AG10803 (cell line): ENCODE data around the gene DNAJC8.

Source experiments
- DNase-seq: peaks from one replicate; pipeline ENCODE4 v3.0.0; 2010; ENCODE audit warnings: low read depth
- H3K4me3 ChIP-seq: 2 replicates; pipeline ENCODE4 v1.5.1; 2011; ENCODE audit warnings: mild to moderate bottlenecking, low read length, control low read depth
- CTCF ChIP-seq: conservative IDR thresholded peaks from 2 replicates; pipeline ENCODE4 v1.5.1; 2011; ENCODE audit warnings: mild to moderate bottlenecking, low read length, control low read depth, inconsistent platforms

DNAJC8 gene

GRCh38 chr1:28200234-28200873, 32.5 kb downstream of the DNAJC8 start:
- no peak for DNase-seq
- no peak for TF ChIP-seq CTCF
- H3K4me3 ChIP-seq: no peak overlapping the region

- no peak for DNase-seq
- H3K4me3 ChIP-seq: no peak overlapping the region
- TF ChIP-seq CTCF: no peak
These were observed 33.2 kb downstream of the DNAJC8 start for GRCh38 chr1:28199328-28200233.

DNA sequence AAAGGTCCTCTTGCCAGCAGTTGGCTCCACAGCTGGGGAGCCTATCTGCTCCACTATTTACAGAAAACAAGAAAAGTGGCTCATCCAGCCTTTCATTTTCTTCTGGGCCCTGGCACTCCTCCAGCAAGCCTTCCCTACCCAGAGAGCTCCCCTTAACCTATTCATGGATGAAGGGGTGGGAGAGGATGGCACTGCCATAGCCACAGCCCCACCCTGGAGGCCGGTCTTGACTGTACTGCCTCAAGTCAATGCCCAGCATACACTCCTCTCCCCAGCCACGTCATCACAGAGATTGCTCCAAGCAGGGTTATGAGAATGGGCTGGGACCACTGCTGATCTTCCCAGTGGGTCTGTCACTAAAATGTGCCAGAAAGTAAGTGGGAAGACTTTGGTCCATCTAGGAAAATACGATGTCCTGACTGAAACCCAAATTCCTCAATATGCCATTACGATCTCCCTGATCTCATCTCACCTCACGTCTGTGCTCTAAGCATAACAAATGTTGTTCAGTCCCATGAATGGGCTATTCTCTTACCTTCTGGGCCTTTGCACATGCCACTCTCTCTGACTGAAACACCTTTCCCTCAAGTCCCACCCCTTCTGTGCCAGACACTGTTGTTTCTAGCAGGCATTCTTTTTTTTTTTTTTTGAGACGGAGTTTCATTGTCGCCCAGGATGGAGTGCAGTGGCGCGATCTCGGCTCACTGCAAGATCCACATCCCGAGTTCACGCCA, 35.0 kb downstream of the DNAJC8 start:
- H3K4me3 ChIP-seq: no peak overlapping the region
- no peak for DNase-seq
- TF ChIP-seq CTCF: no peak

DNA sequence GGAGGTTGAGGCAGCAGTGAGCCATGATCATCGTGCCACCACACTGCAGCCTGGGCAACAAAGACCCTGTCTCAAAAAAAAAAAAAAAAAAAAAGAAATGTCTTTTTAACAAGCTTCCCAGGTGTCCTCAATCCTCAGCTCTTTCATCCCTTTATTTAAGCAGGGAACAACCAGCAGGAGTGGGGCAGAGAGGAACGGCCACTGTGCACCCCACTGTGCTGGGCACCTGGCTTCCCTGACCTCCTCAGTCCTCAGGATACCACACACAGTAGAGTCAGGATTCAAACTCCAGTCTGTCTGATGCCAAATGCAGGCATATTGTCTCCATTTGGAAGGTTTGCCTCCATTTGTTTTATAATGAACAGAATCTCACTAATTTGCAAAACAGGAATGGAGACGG, 36.5 kb downstream of the DNAJC8 start:
- no peak for DNase-seq
- TF ChIP-seq CTCF: no peak
- no peak overlapping the region for H3K4me3 ChIP-seq

GRCh38 chr1:28195780-28196179, 37.0 kb downstream of the DNAJC8 start:
- TF ChIP-seq CTCF: no peak
- no peak for DNase-seq

DNA sequence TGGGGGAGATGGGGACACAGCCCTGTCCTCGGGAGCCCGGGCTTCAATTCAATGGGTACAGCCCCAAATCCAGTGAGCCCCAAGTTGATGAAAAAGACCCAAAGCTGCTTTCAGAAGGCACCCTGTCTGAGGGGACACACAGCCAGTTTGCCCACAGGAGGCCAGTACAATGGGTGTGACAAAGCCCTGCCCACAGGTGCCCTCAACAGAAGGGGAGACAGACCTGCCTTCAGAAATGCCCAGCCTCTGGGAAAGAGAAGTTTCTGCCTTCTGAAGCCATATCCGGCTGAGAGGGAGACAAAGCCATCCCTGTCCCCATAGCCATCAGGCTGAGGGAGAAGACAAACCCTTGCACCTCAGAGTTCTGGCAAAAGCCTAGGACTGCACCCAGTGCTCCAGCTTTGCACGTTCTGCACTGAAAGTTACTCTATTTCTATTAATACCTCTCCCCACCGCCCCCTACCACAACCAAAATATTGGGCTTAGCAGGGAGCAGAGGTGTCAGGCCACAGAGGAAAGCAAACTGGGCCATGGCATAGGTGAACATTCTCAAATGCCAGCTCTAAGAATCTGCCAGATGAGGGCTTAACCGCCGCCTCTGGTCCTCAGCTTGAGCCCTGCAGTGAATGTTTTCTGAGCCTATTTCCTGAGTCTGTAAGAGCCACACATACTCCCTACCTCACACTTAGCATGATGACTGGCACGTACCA, 38.3 kb downstream of the DNAJC8 start:
- no peak for DNase-seq
- TF ChIP-seq CTCF: no peak
- no peak overlapping the region for H3K4me3 ChIP-seq

More at GRCh38 chr1:28195780-28196179, 37.0 kb downstream of the DNAJC8 start:
- no peak overlapping the region for H3K4me3 ChIP-seq
